Colonic mucosa (tissue), 4 donors: Measurements from ENCODE around the gene CDH9. TPM values are rescaled to one million over a fixed set of nuclear protein-coding genes. Genes with fewer than 3 reads are reported as not detected.

Experiments
- DNase-seq: peaks from one replicate; pipeline ENCODE4 v3.0.0-alpha.2; 2020
- H3K27ac ChIP-seq: fragments of 200-600 bp; one replicate; pipeline ENCODE4 v1.8.0; 2021
- H3K27me3 ChIP-seq: fragments of 200-600 bp; one replicate; pipeline ENCODE4 v1.8.0; 2021
- H3K36me3 ChIP-seq: fragments of 200-600 bp; one replicate; pipeline ENCODE4 v1.8.0; 2021
- H3K4me1 ChIP-seq: fragments of 200-600 bp; one replicate; pipeline ENCODE4 v1.8.0; 2021; ENCODE audit warnings: mild to moderate bottlenecking
- H3K4me3 ChIP-seq: fragments of 200-600 bp; one replicate; pipeline ENCODE4 v1.8.0; 2021
- H3K9ac ChIP-seq, 2 donors: one replicate each; pipeline ENCODE4 v1.7.0; 2013; ENCODE audit warnings: control low read depth in 2 of 2, low read depth in 2 of 2, low read length in 2 of 2
- H3K9me3 ChIP-seq: fragments of 200-600 bp; one replicate; pipeline ENCODE4 v1.8.0; 2021
- intact Hi-C: fragments of 100-400 bp; cut with DNase I; formaldehyde crosslinking; loops from one replicate; pipeline ENCODE4 v1.14.1; 2022
- total RNA-seq, 2 donors: library from RNA; stranded (reverse); fragmentation: NEBNext Ultra II Directional in 1 of 2; extraction: Animal tissue kit (Norgen Biotek cat#: 25700) in 1 of 2; gene quantifications; one replicate each; pipeline ENCODE4 v1.2.1, GENCODE V29; 2021
- TF ChIP-seq, protein P1 (sequence below): fragments of 200-600 bp; IDR thresholded peaks from one replicate; pipeline ENCODE4 v1.8.0; 2022; ENCODE audit warnings: antibody characterized with exemption, mild to moderate bottlenecking
- donor health status: healthy.
- donor health status: DM: no; HTN: no; CAD: no.
- donor health status: DM: no; HTN: no; CAD: no.

The CDH9 gene
- total RNA-seq, 2 donors from 2014 or later, result not detected

DNA sequence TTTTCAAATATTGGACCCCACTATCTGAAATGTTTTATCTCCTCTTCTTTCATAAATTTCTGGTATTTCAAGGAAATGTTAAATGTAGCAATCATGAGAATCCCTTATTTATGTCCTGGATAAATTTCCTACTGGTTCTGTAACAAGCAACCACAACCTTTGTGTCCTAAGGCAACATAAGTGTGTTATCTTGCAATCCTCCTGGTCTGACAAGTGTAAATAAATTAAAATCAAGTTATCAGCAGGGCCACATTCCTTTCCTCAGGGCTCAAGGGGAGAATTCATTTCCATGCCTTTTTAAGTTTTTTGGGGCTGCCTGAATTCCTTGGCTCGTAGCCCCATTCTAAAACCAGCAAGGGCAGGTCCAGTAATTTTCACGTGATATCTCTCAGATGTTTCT lies 83.2 kb downstream of the CDH9 start:
- intact Hi-C loops, result no loop called here
- Histone ChIP-seq H3K36me3 (no peaks in the 10 kb centered on the region), H3K9ac (no peak overlapping the region), H3K9me3 (no peaks in the 10 kb centered on the region), H3K27me3 (no peaks in the 10 kb centered on the region), H3K4me3 (no peak overlapping the region), H3K27ac (no peak overlapping the region), H3K4me1 (no peaks in the 10 kb centered on the region)
- no peak for DNase-seq
- TF ChIP-seq, protein P1, sequence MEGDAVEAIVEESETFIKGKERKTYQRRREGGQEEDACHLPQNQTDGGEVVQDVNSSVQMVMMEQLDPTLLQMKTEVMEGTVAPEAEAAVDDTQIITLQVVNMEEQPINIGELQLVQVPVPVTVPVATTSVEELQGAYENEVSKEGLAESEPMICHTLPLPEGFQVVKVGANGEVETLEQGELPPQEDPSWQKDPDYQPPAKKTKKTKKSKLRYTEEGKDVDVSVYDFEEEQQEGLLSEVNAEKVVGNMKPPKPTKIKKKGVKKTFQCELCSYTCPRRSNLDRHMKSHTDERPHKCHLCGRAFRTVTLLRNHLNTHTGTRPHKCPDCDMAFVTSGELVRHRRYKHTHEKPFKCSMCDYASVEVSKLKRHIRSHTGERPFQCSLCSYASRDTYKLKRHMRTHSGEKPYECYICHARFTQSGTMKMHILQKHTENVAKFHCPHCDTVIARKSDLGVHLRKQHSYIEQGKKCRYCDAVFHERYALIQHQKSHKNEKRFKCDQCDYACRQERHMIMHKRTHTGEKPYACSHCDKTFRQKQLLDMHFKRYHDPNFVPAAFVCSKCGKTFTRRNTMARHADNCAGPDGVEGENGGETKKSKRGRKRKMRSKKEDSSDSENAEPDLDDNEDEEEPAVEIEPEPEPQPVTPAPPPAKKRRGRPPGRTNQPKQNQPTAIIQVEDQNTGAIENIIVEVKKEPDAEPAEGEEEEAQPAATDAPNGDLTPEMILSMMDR, result no peak

DNA sequence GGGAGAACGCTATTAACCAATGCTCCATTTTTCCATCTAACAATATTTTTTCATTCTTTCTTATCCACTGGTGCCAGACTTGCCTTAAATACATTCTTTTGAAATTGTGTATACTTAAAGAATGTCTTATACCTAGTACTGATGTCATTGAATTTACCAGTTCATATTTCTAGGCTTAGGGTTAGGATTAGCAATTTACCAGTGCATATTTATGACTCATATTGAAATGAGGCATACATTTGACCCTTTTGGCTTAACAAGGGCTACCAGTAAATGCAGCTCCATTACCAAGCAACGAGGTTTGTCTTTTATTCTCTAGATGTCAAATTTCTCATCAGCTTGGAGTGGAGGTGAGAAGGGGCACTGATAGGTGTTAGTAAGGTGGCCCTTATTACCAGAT lies 89.5 kb downstream of the CDH9 start:
- TF ChIP-seq, protein P1, result no peak
- Histone ChIP-seq H3K9me3 (no peaks in the 10 kb centered on the region), H3K36me3 (no peaks in the 10 kb centered on the region), H3K4me3 (no peak overlapping the region), H3K4me1 (no peaks in the 10 kb centered on the region), H3K27ac (no peak overlapping the region), H3K9ac (no peak overlapping the region), H3K27me3 (no peaks in the 10 kb centered on the region)
- intact Hi-C loops, result no loop called here
- DNase-seq, result no peak

DNA sequence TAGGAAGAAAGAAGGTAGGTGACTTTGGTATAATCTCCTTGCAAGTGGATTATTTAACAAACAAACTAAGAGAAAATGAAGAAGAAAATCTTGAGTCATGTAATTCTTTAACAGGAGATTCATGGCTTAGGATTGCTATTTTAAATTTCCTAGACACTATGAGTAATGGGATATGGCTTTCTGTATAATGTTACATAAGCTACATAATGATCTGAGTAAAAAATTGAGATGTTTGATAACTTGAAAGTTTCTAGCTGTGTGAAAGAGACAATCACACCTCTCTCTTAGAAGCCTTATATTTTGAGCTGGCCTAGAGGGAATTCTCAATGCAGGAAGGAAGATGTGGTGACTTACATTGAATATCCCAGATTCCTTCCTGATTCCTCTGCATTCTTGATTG lies 92.5 kb downstream of the CDH9 start:
- no peak overlapping the region for H3K9ac ChIP-seq
- H3K9me3 ChIP-seq, result no peaks in the 10 kb centered on the region
- intact Hi-C loops, result no loop called here
- no peaks in the 10 kb centered on the region for H3K4me1 ChIP-seq
- TF ChIP-seq, protein P1, result no peak
- no peak overlapping the region for H3K4me3 ChIP-seq
- no peaks in the 10 kb centered on the region for H3K27me3 ChIP-seq
- no peak overlapping the region for H3K27ac ChIP-seq
- no peaks in the 10 kb centered on the region for H3K36me3 ChIP-seq
- no peak for DNase-seq

DNA sequence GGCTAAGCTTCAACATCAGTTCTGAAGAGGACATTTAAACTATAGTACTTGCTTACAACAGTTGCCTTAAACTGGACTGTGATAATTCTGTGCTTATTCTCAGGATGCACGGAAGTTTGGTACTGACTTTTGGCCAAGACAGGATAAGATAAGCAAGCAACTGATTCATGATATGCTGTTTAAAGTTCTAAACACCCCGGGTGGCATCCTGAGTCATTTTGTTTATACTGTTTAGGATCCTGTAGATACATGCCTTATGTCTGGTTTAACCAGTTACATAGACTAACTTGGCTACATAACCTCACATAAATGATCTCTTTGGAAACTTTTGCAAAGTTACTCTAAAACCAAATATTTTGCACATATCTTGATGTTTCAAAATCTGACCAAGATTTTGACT lies 95.9 kb downstream of the CDH9 start:
- H3K27me3 ChIP-seq, result no peaks in the 10 kb centered on the region
- TF ChIP-seq, protein P1, result no peak
- H3K4me1 ChIP-seq, result no peaks in the 10 kb centered on the region
- H3K9ac ChIP-seq, result no peak overlapping the region
- no peak overlapping the region for H3K4me3 ChIP-seq
- H3K9me3 ChIP-seq, result no peaks in the 10 kb centered on the region
- no peak for DNase-seq
- H3K36me3 ChIP-seq, result no peaks in the 10 kb centered on the region
- intact Hi-C loops, result no loop called here
- H3K27ac ChIP-seq, result no peak overlapping the region

DNA sequence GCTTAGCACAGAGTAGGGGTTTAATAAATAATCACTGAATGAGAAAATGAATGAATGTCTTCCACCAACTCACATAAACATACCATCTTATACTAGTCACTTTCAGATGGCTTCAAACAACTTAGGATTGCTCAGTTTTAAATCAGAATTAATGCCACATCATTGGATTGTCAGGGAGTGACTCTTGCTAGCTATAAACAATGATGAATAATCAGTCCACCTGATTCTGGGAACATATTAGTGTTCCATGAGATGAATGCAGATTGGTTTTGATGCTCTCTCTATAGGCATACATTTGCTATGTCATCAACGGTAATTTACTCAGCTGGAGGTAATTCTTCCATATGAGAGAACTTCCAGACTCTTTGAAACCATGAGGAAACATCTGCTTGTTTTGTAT lies 97.4 kb downstream of the CDH9 start:
- intact Hi-C loops, result no loop called here
- H3K9me3 ChIP-seq, result no peaks in the 10 kb centered on the region
- no peak for DNase-seq
- H3K4me1 ChIP-seq, result no peaks in the 10 kb centered on the region
- TF ChIP-seq, protein P1, result no peak
- no peak overlapping the region for H3K27ac ChIP-seq
- H3K36me3 ChIP-seq, result no peaks in the 10 kb centered on the region
- no peaks in the 10 kb centered on the region for H3K27me3 ChIP-seq
- H3K4me3 ChIP-seq, result no peak overlapping the region
- H3K9ac ChIP-seq, result no peak overlapping the region

DNA sequence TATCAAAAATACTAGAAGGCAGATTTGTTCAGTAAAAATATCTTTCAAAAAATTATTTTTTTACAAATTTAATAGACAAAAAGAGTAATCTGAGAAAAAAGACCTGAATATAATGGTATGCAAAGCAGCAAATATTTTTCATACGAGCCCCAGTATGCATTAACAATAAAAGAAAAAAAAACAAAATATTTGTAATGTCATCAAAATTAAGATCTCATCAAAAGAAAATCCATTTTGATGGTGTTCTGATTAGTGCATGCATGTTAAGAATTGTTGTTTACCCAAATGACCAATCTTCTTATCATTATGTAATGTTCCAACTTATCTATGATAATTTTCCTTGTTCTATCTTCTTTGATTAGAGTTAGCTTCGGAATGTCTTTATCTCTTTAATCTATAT lies 106.1 kb downstream of the CDH9 start:
- intact Hi-C loops, result no loop called here
- TF ChIP-seq, protein P1, result no peak
- DNase-seq, result no peak

More for the DNA sequence above, 106.1 kb downstream of the CDH9 start:
- Histone ChIP-seq H3K4me3 (no peak overlapping the region), H3K9ac (no peak overlapping the region), H3K27me3 (no peaks in the 10 kb centered on the region), H3K36me3 (no peaks in the 10 kb centered on the region), H3K27ac (no peak overlapping the region), H3K4me1 (no peaks in the 10 kb centered on the region), H3K9me3 (no peaks in the 10 kb centered on the region)
